Sigmoid colon (tissue), 7 donors: Measurements from ENCODE around the gene MAST4. TPM values are rescaled to one million over a fixed set of nuclear protein-coding genes. Genes with fewer than 3 reads are reported as not detected.

Source experiments
- DNase-seq: peaks from one replicate; pipeline ENCODE4 v3.0.0-alpha.2; 2019
- H3K27ac ChIP-seq, 4 donors: fragments of 200-600 bp; sonication (generic); one replicate each; pipeline ENCODE4 v1.5.1; 2016 to 2019; ENCODE audit warnings: mild to moderate bottlenecking in 1 of 4
- H3K27me3 ChIP-seq, 3 donors: fragments of 200-600 bp; sonication (generic); one replicate each; pipeline ENCODE4 v1.5.1; 2019; ENCODE audit warnings: mild to moderate bottlenecking in 1 of 3
- H3K36me3 ChIP-seq, 4 donors: fragments of 200-600 bp; sonication (generic); one replicate each; pipeline ENCODE4 v1.5.1; 2016 to 2019
- H3K4me1 ChIP-seq, 4 donors: fragments of 200-600 bp; sonication (generic); one replicate each; pipeline ENCODE4 v1.5.1; 2017 to 2019
- H3K4me3 ChIP-seq, 4 donors: fragments of 200-600 bp; sonication (generic); one replicate each; pipeline ENCODE4 v1.5.1; 2017 to 2019; ENCODE audit warnings: mild to moderate bottlenecking in 2 of 4, moderate library complexity in 1 of 4
- H3K9me3 ChIP-seq, 4 donors: fragments of 200-600 bp in 3 of 4; sonication (generic) in 3 of 4; one replicate each; pipeline versions ENCODE4 v1.5.1 to v1.6.1; 2013 to 2019
- EP300 ChIP-seq, 4 donors: sonication (generic); formaldehyde crosslinking; IDR thresholded peaks; one replicate each; pipeline ENCODE4 v1.6.1; 2017; ENCODE audit warnings: antibody characterized with exemption in 4 of 4
- POLR2A ChIP-seq, 2 donors: fragments of 450-650 bp; IDR thresholded peaks; one replicate each; pipeline ENCODE4 v1.6.1; 2016; ENCODE audit warnings: antibody characterized with exemption in 2 of 2, mild to moderate bottlenecking in 2 of 2, moderate library complexity in 2 of 2
- POLR2AphosphoS5 ChIP-seq, 4 donors: sonication (generic); formaldehyde crosslinking; IDR thresholded peaks; one replicate each; pipeline ENCODE4 v1.6.1; 2017; ENCODE audit warnings: antibody characterized with exemption in 4 of 4
- WGBS, 2 donors: extraction: QIAGEN DNeasy Blood & Tissue Kit; methylation state at CpG; one replicate each; pipeline ENCODE4 v1.1.7; 2013; 5-methylcytosine and 5-hydroxymethylcytosine counted together
- intact Hi-C: fragments of 100-400 bp; cut with DNase I; formaldehyde crosslinking; loops from one replicate; pipeline ENCODE4 v1.15.1; 2023
- polyA plus RNA-seq, 3 donors: library from polyadenylated mRNA; stranded (reverse); fragments of 200-250 nt; gene quantifications; one replicate each; pipeline ENCODE4 v1.2.3, GENCODE V29; 2013
- total RNA-seq, 4 donors: library from RNA; depleted of rRNA; stranded (reverse); fragments of >200 nt; gene quantifications; one replicate each; pipeline ENCODE4 v1.1.0, GENCODE V29; 2016
- TF ChIP-seq, protein P1 (sequence below), 4 experiments: fragments of 450-650 bp in 3 of 4; fragments of 200-600 bp in 1 of 4; IDR thresholded peaks; one replicate each; pipeline ENCODE4 v1.5.1; 2016 to 2019; ENCODE audit warnings: antibody characterized with exemption in 4 of 4, mild to moderate bottlenecking in 3 of 4, moderate library complexity in 2 of 4
- donor health status: healthy with polysubstance abuse.
- donor health status: Bipolar disorder and iron deficiency.
- donor health status: healthy.

The MAST4 gene
- total and polyA plus RNA-seq, 7 donors: 1.6 to 30.7 (median 15.7) TPM

GRCh38 chr5:66616520-66617225 is 20.5 kb downstream of the MAST4 start:
- Histone ChIP-seq H3K4me3 (no peak overlapping the region), H3K4me1 (no peaks in the 10 kb centered on the region), H3K9me3 (no peaks in the 10 kb centered on the region), H3K27ac (no peak overlapping the region), H3K36me3 (no peaks in the 10 kb centered on the region), H3K27me3 (no peaks in the 10 kb centered on the region)
- WGBS, 2 donors: 49 to 60% methylated on average over 3 of the region's 3 CpGs
- intact Hi-C loops: no loop called here
- DNase-seq: no peak
- TF ChIP-seq POLR2A (IDR thresholded peaks at IDR 0.05): no peak

DNA sequence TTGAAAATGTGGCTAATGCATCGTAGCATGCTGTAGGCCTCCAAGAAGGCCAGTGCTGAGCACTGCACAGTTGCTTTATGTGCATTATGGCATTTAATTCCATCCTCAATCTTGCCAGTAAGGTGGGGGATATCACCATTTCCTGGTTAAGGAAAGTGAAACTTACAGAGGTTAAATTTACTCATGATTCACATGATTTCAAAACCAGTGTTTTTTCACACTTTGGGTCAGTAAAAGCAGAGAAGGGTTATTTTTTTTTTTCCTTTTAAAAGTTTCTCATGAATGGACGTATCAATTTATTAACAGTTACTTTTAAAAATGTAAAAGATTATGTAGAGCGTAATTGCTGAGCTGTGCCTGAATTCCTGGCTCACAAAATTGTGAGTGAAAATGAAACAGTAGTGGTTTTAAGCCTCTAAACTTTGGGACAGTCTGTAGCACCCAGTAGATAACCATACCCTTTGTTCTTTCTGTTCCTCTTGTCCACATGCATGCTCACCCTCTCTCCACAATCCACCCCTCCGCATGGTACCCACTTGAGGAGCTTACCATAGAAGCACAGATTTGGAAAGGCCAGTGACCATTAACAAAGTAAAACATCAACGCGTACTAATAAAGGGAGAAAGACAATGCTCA is 21.2 kb downstream of the MAST4 start:
- intact Hi-C loops: no loop called here
- 76 to 85% methylated on average over 6 of the region's 6 CpGs for WGBS, 2 donors
- Histone ChIP-seq H3K36me3 (no peaks in the 10 kb centered on the region), H3K27ac (no peak overlapping the region), H3K4me3 (no peak overlapping the region), H3K9me3 (no peaks in the 10 kb centered on the region), H3K27me3 (no peaks in the 10 kb centered on the region), H3K4me1 (no peaks in the 10 kb centered on the region)
- no peak for TF ChIP-seq POLR2A (IDR thresholded peaks at IDR 0.05)
- no peak for TF ChIP-seq POLR2AphosphoS5 (IDR thresholded peaks at IDR 0.05)
- TF ChIP-seq EP300 (IDR thresholded peaks at IDR 0.05): no peak
- TF ChIP-seq, protein P1, sequence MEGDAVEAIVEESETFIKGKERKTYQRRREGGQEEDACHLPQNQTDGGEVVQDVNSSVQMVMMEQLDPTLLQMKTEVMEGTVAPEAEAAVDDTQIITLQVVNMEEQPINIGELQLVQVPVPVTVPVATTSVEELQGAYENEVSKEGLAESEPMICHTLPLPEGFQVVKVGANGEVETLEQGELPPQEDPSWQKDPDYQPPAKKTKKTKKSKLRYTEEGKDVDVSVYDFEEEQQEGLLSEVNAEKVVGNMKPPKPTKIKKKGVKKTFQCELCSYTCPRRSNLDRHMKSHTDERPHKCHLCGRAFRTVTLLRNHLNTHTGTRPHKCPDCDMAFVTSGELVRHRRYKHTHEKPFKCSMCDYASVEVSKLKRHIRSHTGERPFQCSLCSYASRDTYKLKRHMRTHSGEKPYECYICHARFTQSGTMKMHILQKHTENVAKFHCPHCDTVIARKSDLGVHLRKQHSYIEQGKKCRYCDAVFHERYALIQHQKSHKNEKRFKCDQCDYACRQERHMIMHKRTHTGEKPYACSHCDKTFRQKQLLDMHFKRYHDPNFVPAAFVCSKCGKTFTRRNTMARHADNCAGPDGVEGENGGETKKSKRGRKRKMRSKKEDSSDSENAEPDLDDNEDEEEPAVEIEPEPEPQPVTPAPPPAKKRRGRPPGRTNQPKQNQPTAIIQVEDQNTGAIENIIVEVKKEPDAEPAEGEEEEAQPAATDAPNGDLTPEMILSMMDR (IDR thresholded peaks at IDR 0.05): no peak
- DNase-seq: no peak

DNA sequence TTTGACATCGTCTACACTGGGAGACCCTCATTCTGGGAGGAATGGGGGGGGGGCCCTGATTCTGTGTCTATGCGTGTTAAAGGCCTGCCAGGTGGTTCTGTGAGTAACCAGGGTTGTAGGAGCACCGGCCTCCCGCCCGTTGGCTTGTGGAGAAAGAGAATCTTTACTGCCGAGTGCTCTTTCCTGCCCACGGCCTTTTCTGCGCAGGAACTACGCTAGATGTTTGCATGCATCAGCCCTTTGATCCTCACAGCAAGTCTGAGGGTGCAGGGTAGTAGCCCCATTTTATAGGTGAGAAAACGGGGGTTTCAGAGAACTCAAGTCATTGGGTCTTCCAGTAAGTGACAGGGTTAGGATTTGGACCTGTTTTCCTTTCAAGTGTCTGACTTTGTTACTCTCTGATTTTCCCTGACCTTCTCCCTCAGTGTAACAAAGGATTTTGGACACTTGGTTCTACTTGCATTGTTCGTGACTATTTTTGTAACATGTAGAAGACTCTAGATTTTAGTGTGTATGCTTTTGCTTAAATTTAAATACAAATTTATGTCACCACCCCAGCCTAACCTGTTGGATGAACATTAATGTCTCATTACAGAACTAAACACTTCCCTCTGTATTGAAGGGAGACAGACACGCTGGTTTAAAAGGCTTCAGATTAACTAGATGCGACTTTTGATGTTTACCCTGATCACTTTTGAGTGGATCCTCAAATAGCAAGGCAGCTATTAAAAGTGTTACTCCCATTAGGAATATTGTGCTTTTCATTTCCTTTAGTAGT is 22.0 kb downstream of the MAST4 start:
- 80 to 82% methylated on average over 13 of the region's 13 CpGs for WGBS, 2 donors
- no peak overlapping the region for H3K27ac ChIP-seq
- H3K36me3 ChIP-seq: no peaks in the 10 kb centered on the region
- no peaks in the 10 kb centered on the region for H3K4me1 ChIP-seq
- H3K4me3 ChIP-seq: no peak overlapping the region
- no peak for DNase-seq
- no peaks in the 10 kb centered on the region for H3K27me3 ChIP-seq
- intact Hi-C loops: no loop called here
- no peaks in the 10 kb centered on the region for H3K9me3 ChIP-seq
- no peak for TF ChIP-seq POLR2A (IDR thresholded peaks at IDR 0.05)
- TF ChIP-seq POLR2AphosphoS5 (IDR thresholded peaks at IDR 0.05): no peak
- TF ChIP-seq, protein P1 (IDR thresholded peaks at IDR 0.05): no peak
- no peak for TF ChIP-seq EP300 (IDR thresholded peaks at IDR 0.05)

DNA sequence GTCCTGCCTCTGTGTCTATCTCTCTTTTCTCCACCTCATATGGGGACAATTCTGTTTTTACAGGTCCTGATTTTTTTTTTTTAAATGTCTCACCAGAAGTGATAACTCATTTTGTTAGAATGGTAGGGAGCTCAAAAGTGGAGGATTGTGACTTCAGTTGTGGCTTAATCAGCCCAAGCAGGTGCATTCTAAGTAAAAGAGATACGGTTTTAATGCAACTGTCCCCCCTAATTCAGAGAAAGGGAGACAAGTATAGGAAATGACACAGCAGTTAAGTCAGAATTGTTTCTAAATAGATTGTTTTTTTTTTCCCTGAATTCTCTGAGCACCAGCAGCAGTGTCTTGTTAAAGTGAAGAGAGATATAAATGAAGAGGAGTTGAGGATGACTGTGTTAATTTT is 24.5 kb downstream of the MAST4 start:
- WGBS, 2 donors: 41 to 60% methylated on average over 1 of the region's 1 CpG
- DNase-seq: no peak
- Histone ChIP-seq H3K27me3 (no peaks in the 10 kb centered on the region), H3K36me3 (no peaks in the 10 kb centered on the region), H3K4me1 (no peaks in the 10 kb centered on the region), H3K4me3 (no peak overlapping the region), H3K9me3 (no peaks in the 10 kb centered on the region), H3K27ac (no peak overlapping the region)
- TF ChIP-seq EP300 (IDR thresholded peaks at IDR 0.05) (no peak), POLR2A (IDR thresholded peaks at IDR 0.05) (no peak), POLR2AphosphoS5 (IDR thresholded peaks at IDR 0.05) (no peak)
- TF ChIP-seq, protein P1 (IDR thresholded peaks at IDR 0.05): no peak
- intact Hi-C loops: no loop called here

DNA sequence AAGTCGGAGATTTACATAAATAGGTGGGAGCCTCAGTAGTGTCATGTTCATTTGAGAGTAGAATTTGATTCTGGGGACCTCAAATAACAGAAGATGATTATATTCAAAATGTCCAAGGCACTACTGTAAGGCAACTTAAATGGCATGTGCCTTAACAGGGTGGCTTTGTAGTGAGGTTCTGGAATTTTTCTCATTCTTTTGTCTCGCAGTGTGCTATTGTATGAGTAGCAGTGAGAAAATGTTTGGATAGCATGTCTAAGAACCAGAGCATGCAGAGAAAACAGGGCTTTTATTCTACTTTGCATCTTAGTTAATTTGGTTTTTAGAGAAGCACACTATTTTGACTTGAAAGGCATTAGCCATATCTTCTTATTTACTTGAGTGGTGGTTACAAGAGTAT is 25.0 kb downstream of the MAST4 start:
- Histone ChIP-seq H3K4me3 (no peak overlapping the region), H3K27ac (no peak overlapping the region), H3K27me3 (no peaks in the 10 kb centered on the region), H3K36me3 (no peaks in the 10 kb centered on the region), H3K9me3 (no peaks in the 10 kb centered on the region), H3K4me1 (no peaks in the 10 kb centered on the region)
- intact Hi-C loops: no loop called here
- no peak for TF ChIP-seq POLR2AphosphoS5 (IDR thresholded peaks at IDR 0.05)
- no peak for TF ChIP-seq EP300 (IDR thresholded peaks at IDR 0.05)
- no peak for TF ChIP-seq POLR2A (IDR thresholded peaks at IDR 0.05)
- TF ChIP-seq, protein P1 (IDR thresholded peaks at IDR 0.05): no peak
- DNase-seq: no peak
- 57 to 71% methylated on average over 2 of the region's 2 CpGs for WGBS, 2 donors
